SK-N-SH (cell line): ENCODE measurements around the gene ZAP70. TPM values are rescaled to one million over a fixed set of nuclear protein-coding genes. Genes with fewer than 3 reads are reported as not detected.

Experiments
- CTCF ChIA-PET: fragments of 300-600, 350-600 bp; formaldehyde crosslinking; extraction: SDS; loops from one replicate; lab custom pipeline; 2021; lab: Yijun Ruan, JAX
- POLR2A ChIA-PET: fragments of 350-600 bp; sonication (Branson Sonifier 250); formaldehyde crosslinking; extraction: SDS; loops from one replicate; lab custom pipeline; 2020; ENCODE audit warnings: antibody characterized with exemption, inconsistent platforms; lab: Yijun Ruan, JAX
- DNase-seq: peaks from one replicate; pipeline ENCODE4 v3.0.0; 2012
- H2AFZ ChIP-seq: fragments of 200-600 bp; sonication (generic); 2 replicates; pipeline ENCODE4 v1.8.1; 2016; ENCODE audit warnings: antibody characterized with exemption, mild to moderate bottlenecking, low read depth
- H3F3A ChIP-seq: fragments of 200-600 bp; sonication (generic); replicated peaks from 2 replicates; pipeline ENCODE3; 2016; ENCODE audit warnings: antibody characterized with exemption, mild to moderate bottlenecking; ENCODE audit not compliant: insufficient read depth
- H3K27ac ChIP-seq, 2 experiments: fragments of 200-500 bp in 1 of 2; fragments of 200-600 bp in 1 of 2; sonication (Bioruptor generic) in 1 of 2; sonication (generic), shearing (Covaris generic) in 1 of 2; 2 replicates each; pipeline versions ENCODE4 v1.5.1 to v1.6.1; 2014 to 2016; ENCODE audit warnings: low read depth in 2 of 2, inconsistent platforms in 1 of 2, low read length in 1 of 2, mild to moderate bottlenecking in 1 of 2, mixed read lengths in 1 of 2
- H3K27me3 ChIP-seq: fragments of 200-600 bp; sonication (generic), shearing (Covaris generic); 2 replicates; pipeline ENCODE4 v1.6.1; 2016; ENCODE audit warnings: mixed run types; ENCODE audit not compliant: insufficient read depth
- H3K36me3 ChIP-seq, 2 experiments: fragments of 200-500 bp in 1 of 2; fragments of 200-600 bp in 1 of 2; sonication (Bioruptor generic) in 1 of 2; sonication (generic) in 1 of 2; replicated peaks in 1 of 2; 2 replicates each; pipeline versions ENCODE3 to v1.5.1; 2014 to 2016; ENCODE audit warnings: low read length in 1 of 2, mild to moderate bottlenecking in 1 of 2; ENCODE audit not compliant: insufficient read depth in 2 of 2, control insufficient read depth in 1 of 2
- H3K4me1 ChIP-seq, 2 experiments: fragments of 200-500 bp in 1 of 2; fragments of 200-600 bp in 1 of 2; sonication (Bioruptor generic) in 1 of 2; sonication (generic), shearing (Covaris generic) in 1 of 2; 2 replicates each; pipeline versions ENCODE4 v1.5.1 to v1.6.1; 2014 to 2016; ENCODE audit warnings: low read depth in 1 of 2, low read length in 1 of 2, mixed run types in 1 of 2; ENCODE audit not compliant: insufficient read depth in 2 of 2, control insufficient read depth in 1 of 2
- H3K4me2 ChIP-seq: fragments of 200-600 bp; sonication (generic), shearing (Covaris generic); 2 replicates; pipeline ENCODE4 v1.6.1; 2017; ENCODE audit warnings: mixed run types
- H3K4me3 ChIP-seq, 2 experiments: fragments of 200-500 bp in 1 of 2; fragments of 200-600 bp in 1 of 2; sonication (Bioruptor generic) in 1 of 2; sonication (generic), shearing (Covaris generic) in 1 of 2; 2 replicates each; pipeline versions ENCODE4 v1.5.1 to v1.8.1; 2014 to 2016; ENCODE audit warnings: low read depth in 2 of 2, inconsistent platforms in 1 of 2, low read length in 1 of 2, mild to moderate bottlenecking in 1 of 2, mixed read lengths in 1 of 2, moderate library complexity in 1 of 2
- H3K79me2 ChIP-seq: fragments of 200-600 bp; sonication (generic); 2 replicates; pipeline ENCODE4 v1.8.1; 2017; ENCODE audit warnings: mild to moderate bottlenecking; ENCODE audit not compliant: insufficient read depth
- H3K9ac ChIP-seq: fragments of 200-600 bp; sonication (generic); 2 replicates; pipeline ENCODE4 v1.6.1; 2017; ENCODE audit warnings: mixed run types
- H3K9me2 ChIP-seq: fragments of 200-600 bp; sonication (generic); 2 replicates; pipeline ENCODE4 v1.6.1; 2017; ENCODE audit warnings: mixed run types
- H3K9me3 ChIP-seq: fragments of 200-600 bp; sonication (generic); 2 replicates; pipeline ENCODE4 v1.6.1; 2017; ENCODE audit warnings: mixed run types, mild to moderate bottlenecking, moderate library complexity
- H4K20me1 ChIP-seq: fragments of 200-600 bp; sonication (generic); 2 replicates; pipeline ENCODE4 v1.6.1; 2017; ENCODE audit warnings: mild to moderate bottlenecking, mixed run types; ENCODE audit not compliant: insufficient read depth
- CHD2 ChIP-seq: fragments of 150-350 bp; IDR thresholded peaks from 2 replicates; pipeline ENCODE4 v1.6.1; 2018; ENCODE audit warnings: low read length; ENCODE audit not compliant: partially characterized antibody
- CTCF ChIP-seq: fragments of 200-600 bp; sonication (generic); IDR thresholded peaks from 2 replicates; pipeline ENCODE4 v1.6.1; 2017; ENCODE audit warnings: antibody characterized with exemption, mild to moderate bottlenecking, moderate library complexity
- EP300 ChIP-seq, 2 experiments: IDR thresholded peaks; 2 replicates each; pipeline versions ENCODE4 v1.4.0 to v1.6.1; 2012; ENCODE audit warnings: borderline replicate concordance in 1 of 2, low read depth in 1 of 2, low read length in 1 of 2
- FOXJ3 ChIP-seq: sonication (generic); formaldehyde crosslinking; IDR thresholded peaks from 2 replicates; pipeline ENCODE4 v1.5.1; 2020; ENCODE audit warnings: mild to moderate bottlenecking, missing genetic modification reagents
- GABPA ChIP-seq: IDR thresholded peaks from 2 replicates; pipeline ENCODE4 v1.4.0; 2012; ENCODE audit warnings: low read depth, mild to moderate bottlenecking
- GATA2 ChIP-seq: sonication (generic); formaldehyde crosslinking; IDR thresholded peaks from 2 replicates; pipeline ENCODE4 v1.5.0; 2020; ENCODE audit warnings: mild to moderate bottlenecking, missing genetic modification reagents
- MEF2A ChIP-seq: IDR thresholded peaks from 2 replicates; pipeline ENCODE4 v1.4.0; 2012; ENCODE audit warnings: low read depth, borderline replicate concordance
- MXI1 ChIP-seq: IDR thresholded peaks from 2 replicates; pipeline ENCODE4 v1.6.1; 2012; ENCODE audit warnings: mild to moderate bottlenecking, low read depth, low read length, improper control_type of control experiment
- NFIC ChIP-seq: IDR thresholded peaks from 2 replicates; pipeline ENCODE4 v1.4.0; 2012; ENCODE audit warnings: borderline replicate concordance
- NRF1 ChIP-seq: IDR thresholded peaks from 2 replicates; pipeline ENCODE4 v1.6.1; 2012; ENCODE audit warnings: low read depth, mild to moderate bottlenecking, low read length
- RCOR1 ChIP-seq: fragments of 150-350 bp; IDR thresholded peaks from 2 replicates; pipeline ENCODE4 v1.6.1; 2017; ENCODE audit warnings: antibody characterized with exemption, low read length
- TCF12 ChIP-seq: IDR thresholded peaks from 2 replicates; pipeline ENCODE4 v1.4.0; 2012
- TEAD4 ChIP-seq: IDR thresholded peaks from 2 replicates; pipeline ENCODE4 v1.4.0; 2012; ENCODE audit warnings: mild to moderate bottlenecking, borderline replicate concordance; ENCODE audit not compliant: insufficient read depth
- YY1 ChIP-seq: IDR thresholded peaks from 2 replicates; pipeline ENCODE4 v1.4.0; 2012; ENCODE audit warnings: low read depth, mild to moderate bottlenecking
- ZBTB33 ChIP-seq: IDR thresholded peaks from 2 replicates; pipeline ENCODE4 v1.4.0; 2012; ENCODE audit warnings: low read depth, borderline replicate concordance
- WGBS: methylation state at CpG from one replicate; pipeline ENCODE4 v1.1.6; 2017; ENCODE audit warnings: low lambda C conversion rate; 5-methylcytosine and 5-hydroxymethylcytosine counted together
- polyA plus RNA-seq, 3 experiments: library from polyadenylated mRNA; depleted of rRNA; stranded (reverse); fragments of >200 nt; gene quantifications; 2 replicates each; pipeline ENCODE4 v1.2.3, GENCODE V29; 2012
- TF ChIP-seq, protein P1 (sequence below): IDR thresholded peaks from 2 replicates; pipeline ENCODE4 v1.6.1; 2012; ENCODE audit warnings: mild to moderate bottlenecking, low read depth, low read length, moderate library complexity
- TF ChIP-seq, protein P2 (sequence below): fragments of 150-350 bp; IDR thresholded peaks from 2 replicates; pipeline ENCODE4 v1.6.1; 2017; ENCODE audit warnings: antibody characterized with exemption, low read length, low read depth, borderline replicate concordance
- TF ChIP-seq, protein P3 (sequence below): IDR thresholded peaks from 2 replicates; pipeline ENCODE4; 2012

Gene ZAP70
- polyA plus RNA-seq, 1 of the 3 experiments (the other 2 are of a cell fraction): 0.05 TPM

GRCh38 chr2:97673182-97673914 is 40.0 kb upstream of the ZAP70 start:
- no peak for TF ChIP-seq FOXJ3 (CRISPR knock-in tag)
- no peak for TF ChIP-seq MEF2A
- no peak for TF ChIP-seq RCOR1
- TF ChIP-seq YY1: no peak
- TF ChIP-seq NRF1: no peak
- TF ChIP-seq ZBTB33: no peak
- TF ChIP-seq TEAD4: no peak
- TF ChIP-seq CHD2: no peak
- no peak for TF ChIP-seq TCF12
- TF ChIP-seq, protein P1, sequence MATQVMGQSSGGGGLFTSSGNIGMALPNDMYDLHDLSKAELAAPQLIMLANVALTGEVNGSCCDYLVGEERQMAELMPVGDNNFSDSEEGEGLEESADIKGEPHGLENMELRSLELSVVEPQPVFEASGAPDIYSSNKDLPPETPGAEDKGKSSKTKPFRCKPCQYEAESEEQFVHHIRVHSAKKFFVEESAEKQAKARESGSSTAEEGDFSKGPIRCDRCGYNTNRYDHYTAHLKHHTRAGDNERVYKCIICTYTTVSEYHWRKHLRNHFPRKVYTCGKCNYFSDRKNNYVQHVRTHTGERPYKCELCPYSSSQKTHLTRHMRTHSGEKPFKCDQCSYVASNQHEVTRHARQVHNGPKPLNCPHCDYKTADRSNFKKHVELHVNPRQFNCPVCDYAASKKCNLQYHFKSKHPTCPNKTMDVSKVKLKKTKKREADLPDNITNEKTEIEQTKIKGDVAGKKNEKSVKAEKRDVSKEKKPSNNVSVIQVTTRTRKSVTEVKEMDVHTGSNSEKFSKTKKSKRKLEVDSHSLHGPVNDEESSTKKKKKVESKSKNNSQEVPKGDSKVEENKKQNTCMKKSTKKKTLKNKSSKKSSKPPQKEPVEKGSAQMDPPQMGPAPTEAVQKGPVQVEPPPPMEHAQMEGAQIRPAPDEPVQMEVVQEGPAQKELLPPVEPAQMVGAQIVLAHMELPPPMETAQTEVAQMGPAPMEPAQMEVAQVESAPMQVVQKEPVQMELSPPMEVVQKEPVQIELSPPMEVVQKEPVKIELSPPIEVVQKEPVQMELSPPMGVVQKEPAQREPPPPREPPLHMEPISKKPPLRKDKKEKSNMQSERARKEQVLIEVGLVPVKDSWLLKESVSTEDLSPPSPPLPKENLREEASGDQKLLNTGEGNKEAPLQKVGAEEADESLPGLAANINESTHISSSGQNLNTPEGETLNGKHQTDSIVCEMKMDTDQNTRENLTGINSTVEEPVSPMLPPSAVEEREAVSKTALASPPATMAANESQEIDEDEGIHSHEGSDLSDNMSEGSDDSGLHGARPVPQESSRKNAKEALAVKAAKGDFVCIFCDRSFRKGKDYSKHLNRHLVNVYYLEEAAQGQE: no peak
- no peak for TF ChIP-seq CTCF
- no peak for TF ChIP-seq GATA2 (CRISPR knock-in tag)
- TF ChIP-seq EP300 (IDR thresholded peaks at IDR 0.05; ENCODE audit: borderline replicate concordance in 1 of 2, low read depth in 1 of 2, low read length in 1 of 2): no peak
- no peak for TF ChIP-seq MXI1
- TF ChIP-seq, protein P2, sequence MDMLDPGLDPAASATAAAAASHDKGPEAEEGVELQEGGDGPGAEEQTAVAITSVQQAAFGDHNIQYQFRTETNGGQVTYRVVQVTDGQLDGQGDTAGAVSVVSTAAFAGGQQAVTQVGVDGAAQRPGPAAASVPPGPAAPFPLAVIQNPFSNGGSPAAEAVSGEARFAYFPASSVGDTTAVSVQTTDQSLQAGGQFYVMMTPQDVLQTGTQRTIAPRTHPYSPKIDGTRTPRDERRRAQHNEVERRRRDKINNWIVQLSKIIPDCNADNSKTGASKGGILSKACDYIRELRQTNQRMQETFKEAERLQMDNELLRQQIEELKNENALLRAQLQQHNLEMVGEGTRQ: no peak
- TF ChIP-seq NFIC: no peak
- TF ChIP-seq, protein P3, sequence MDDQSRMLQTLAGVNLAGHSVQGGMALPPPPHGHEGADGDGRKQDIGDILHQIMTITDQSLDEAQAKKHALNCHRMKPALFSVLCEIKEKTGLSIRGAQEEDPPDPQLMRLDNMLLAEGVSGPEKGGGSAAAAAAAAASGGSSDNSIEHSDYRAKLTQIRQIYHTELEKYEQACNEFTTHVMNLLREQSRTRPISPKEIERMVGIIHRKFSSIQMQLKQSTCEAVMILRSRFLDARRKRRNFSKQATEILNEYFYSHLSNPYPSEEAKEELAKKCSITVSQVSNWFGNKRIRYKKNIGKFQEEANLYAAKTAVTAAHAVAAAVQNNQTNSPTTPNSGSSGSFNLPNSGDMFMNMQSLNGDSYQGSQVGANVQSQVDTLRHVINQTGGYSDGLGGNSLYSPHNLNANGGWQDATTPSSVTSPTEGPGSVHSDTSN: no peak
- TF ChIP-seq GABPA: no peak
- CTCF ChIA-PET: interaction anchor here (1.2 to 1.5 kb wide), 2 partner anchors 9 to 82 kb away, joined by 5 read pairs; partner anchors contain the start of gene ACTR1B
- H3K27ac ChIP-seq: no peak overlapping the region
- no peaks in the 10 kb centered on the region for H3K36me3 ChIP-seq
- no peaks in the 10 kb centered on the region for H3K27me3 ChIP-seq
- H3K4me2 ChIP-seq: no peak overlapping the region
- no peaks in the 10 kb centered on the region for H3K79me2 ChIP-seq
- no peak overlapping the region for H2AFZ ChIP-seq
- no peaks in the 10 kb centered on the region for H3K9me3 ChIP-seq
- H4K20me1 ChIP-seq: no peaks in the 10 kb centered on the region
- no peak for DNase-seq
- H3F3A ChIP-seq: no peaks in the 10 kb centered on the region
- H3K4me3 ChIP-seq: no peak overlapping the region
- POLR2A ChIA-PET: no interaction called here
- WGBS: 88% methylated on average over 9 of the region's 9 CpGs
- no peaks in the 10 kb centered on the region for H3K9me2 ChIP-seq
- no peak overlapping the region for H3K9ac ChIP-seq
- H3K4me1 ChIP-seq: no peaks in the 10 kb centered on the region
